Fibroblast of mammary gland (primary cell): Measurements from ENCODE around the gene RBBP4.
"Not testable (repeated sequence)": the region's sequence is repeated elsewhere in the genome, so short reads cannot be mapped to it uniquely, and the experiment has no call there.

ENCODE experiments used
- DNase-seq: peaks from one replicate; pipeline ENCODE4 v3.0.0-alpha.2; 2010; ENCODE audit warnings: low read depth
- H3K4me3 ChIP-seq: 2 replicates; pipeline ENCODE4 v1.5.1; 2011; ENCODE audit warnings: low read depth, mild to moderate bottlenecking, low read length, moderate library complexity; ENCODE audit not compliant: control insufficient read depth
- CTCF ChIP-seq: conservative IDR thresholded peaks from 2 replicates; pipeline ENCODE4 v1.5.1; 2011; ENCODE audit warnings: low read depth, low read length, inconsistent platforms; ENCODE audit not compliant: control insufficient read depth, insufficient read depth

RBBP4 gene

GRCh38 chr1:32705516-32705915 lies 54.5 kb downstream of the RBBP4 start:
- no peak for TF ChIP-seq CTCF
- H3K4me3 ChIP-seq: no peak overlapping the region
- no peak for DNase-seq

GRCh38 chr1:32706491-32706890 lies 55.5 kb downstream of the RBBP4 start:
- no peak for TF ChIP-seq CTCF
- no peak overlapping the region for H3K4me3 ChIP-seq
- DNase-seq: no peak

- TF ChIP-seq CTCF: no peak
- DNase-seq: no peak
- H3K4me3 ChIP-seq: no peak overlapping the region
These were observed 58.1 kb downstream of the RBBP4 start for GRCh38 chr1:32709075-32709474.

- H3K4me3 ChIP-seq: no peak overlapping the region
- no peak for DNase-seq
- no peak for TF ChIP-seq CTCF
These were observed 58.5 kb downstream of the RBBP4 start for GRCh38 chr1:32709476-32709875.

GRCh38 chr1:32711221-32711620 lies 60.2 kb downstream of the RBBP4 start:
- not testable (repeated sequence) for DNase-seq, H3K4me3 ChIP-seq

GRCh38 chr1:32713081-32713480 lies 62.1 kb downstream of the RBBP4 start:
- H3K4me3 ChIP-seq: no peak overlapping the region
- no peak for DNase-seq
- no peak for TF ChIP-seq CTCF

GRCh38 chr1:32714277-32714676 lies 63.3 kb downstream of the RBBP4 start:
- DNase-seq: no peak

More at GRCh38 chr1:32714277-32714676, 63.3 kb downstream of the RBBP4 start:
- H3K4me3 ChIP-seq: no peak overlapping the region
- TF ChIP-seq CTCF: no peak
